RWPE1 (cell line): ENCODE results near the gene APBB2.

Experiments used
- CTCF ChIA-PET: fragments of 350-600 bp; sonication (Branson Sonifier 250); formaldehyde crosslinking; extraction: SDS; loops from one replicate; lab custom pipeline; 2021; lab: Yijun Ruan, JAX
- POLR2A ChIA-PET: fragments of 400-600 bp; formaldehyde crosslinking; extraction: SDS; loops from one replicate; lab custom pipeline; 2020; ENCODE audit warnings: antibody characterized with exemption; ENCODE audit not compliant: low non-redundant PET; lab: Yijun Ruan, JAX
- DNase-seq: peaks from one replicate; pipeline ENCODE4 v3.0.0; 2012; ENCODE audit warnings: low spot score
- H3K27ac ChIP-seq: fragments of 450-650 bp; 2 replicates; pipeline ENCODE4 v1.5.1; 2017
- TF ChIP-seq, protein P1 (sequence below): fragments of 450-650 bp; conservative IDR thresholded peaks from 2 replicates; pipeline ENCODE4 v1.5.1; 2017; ENCODE audit warnings: low read depth, mild to moderate bottlenecking

Gene APBB2

DNA sequence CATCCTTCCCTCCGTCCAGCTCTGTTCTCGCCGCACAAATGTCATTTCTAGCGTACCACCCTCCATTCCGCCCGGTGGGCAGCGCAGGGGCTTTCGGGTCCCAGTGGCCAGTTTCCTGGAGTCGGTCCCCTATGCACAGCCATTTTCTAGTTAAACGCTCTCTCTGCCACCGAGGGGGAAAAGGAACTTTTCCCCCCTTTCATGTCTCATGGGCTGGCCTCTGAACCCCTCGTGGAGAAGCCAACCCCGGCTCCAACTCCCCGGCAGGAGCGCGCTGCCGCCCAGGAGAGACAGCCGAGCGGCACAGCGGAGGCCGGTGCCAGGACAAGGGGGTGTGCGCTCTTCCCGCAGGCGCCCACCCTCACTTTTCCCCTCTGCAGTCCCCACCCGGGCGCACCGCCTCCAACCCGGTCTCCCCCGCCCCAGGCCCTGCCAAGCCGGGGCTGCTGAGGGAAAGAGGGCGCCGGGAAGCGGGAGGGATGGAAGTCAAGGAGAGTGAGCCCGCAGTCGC, 662 bp downstream of the APBB2 start:
- DNase-seq, result no peak
- ChIA-PET POLR2A (interaction anchor here (0.6 kb wide), 1 partner anchor 636 kb away, joined by 3 read pairs; no protein-coding TSS in a partner anchor), CTCF (interaction anchor here (0.6 to 2.7 kb wide), 7 partner anchors 8 to 289 kb away, joined by 3 to 14 read pairs (median 3); no protein-coding TSS in a partner anchor)
- TF ChIP-seq, protein P1, sequence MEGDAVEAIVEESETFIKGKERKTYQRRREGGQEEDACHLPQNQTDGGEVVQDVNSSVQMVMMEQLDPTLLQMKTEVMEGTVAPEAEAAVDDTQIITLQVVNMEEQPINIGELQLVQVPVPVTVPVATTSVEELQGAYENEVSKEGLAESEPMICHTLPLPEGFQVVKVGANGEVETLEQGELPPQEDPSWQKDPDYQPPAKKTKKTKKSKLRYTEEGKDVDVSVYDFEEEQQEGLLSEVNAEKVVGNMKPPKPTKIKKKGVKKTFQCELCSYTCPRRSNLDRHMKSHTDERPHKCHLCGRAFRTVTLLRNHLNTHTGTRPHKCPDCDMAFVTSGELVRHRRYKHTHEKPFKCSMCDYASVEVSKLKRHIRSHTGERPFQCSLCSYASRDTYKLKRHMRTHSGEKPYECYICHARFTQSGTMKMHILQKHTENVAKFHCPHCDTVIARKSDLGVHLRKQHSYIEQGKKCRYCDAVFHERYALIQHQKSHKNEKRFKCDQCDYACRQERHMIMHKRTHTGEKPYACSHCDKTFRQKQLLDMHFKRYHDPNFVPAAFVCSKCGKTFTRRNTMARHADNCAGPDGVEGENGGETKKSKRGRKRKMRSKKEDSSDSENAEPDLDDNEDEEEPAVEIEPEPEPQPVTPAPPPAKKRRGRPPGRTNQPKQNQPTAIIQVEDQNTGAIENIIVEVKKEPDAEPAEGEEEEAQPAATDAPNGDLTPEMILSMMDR, result no peak
- peak overlapping the region; percentile 93 for H3K27ac ChIP-seq

- ChIA-PET CTCF (interaction anchor here (0.6 to 2.7 kb wide), 15 partner anchors 17 to 1395 kb away, joined by 3 to 14 read pairs (median 4); no protein-coding TSS in a partner anchor), POLR2A (interaction anchor here (0.6 kb wide), 1 partner anchor 31 kb away, joined by 7 read pairs; no protein-coding TSS in a partner anchor)
- no peak overlapping the region for H3K27ac ChIP-seq
- DNase-seq, result peak; percentile 77
- TF ChIP-seq, protein P1, result peak; percentile 76
These were observed 1.6 kb downstream of the APBB2 start for GRCh38 chr4:41212616-41213203.

DNA sequence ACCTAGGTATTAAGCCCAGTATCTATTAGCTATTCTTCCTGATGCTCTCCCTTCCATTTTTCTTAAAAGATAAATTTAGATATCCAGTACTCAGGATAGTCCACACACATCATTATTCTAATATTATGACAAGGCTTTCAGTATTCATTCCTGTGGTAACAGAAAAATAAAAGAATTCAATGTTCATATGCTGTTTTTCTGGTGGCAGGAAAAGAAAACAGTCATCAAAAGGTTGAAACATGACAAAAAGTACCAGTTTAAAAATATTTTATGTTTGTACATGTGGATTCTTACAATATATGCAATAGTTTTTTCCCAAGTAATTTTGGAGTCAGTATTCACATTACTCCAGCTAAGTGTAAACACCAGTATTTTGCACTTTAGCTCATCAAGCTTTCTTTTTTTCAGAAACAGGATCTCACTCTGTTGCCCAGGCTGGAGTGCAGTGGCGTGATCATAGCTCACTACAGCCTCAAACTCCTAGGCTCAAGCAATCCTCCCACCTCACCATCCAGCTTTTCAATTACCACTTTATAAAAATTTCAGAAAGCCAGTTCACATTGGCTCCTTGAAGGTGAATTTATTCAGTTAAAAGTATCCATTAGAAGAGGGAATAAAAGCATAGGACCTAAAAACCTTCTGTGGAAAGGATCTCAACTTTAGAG, 2.3 kb downstream of the APBB2 start:
- no peak overlapping the region for H3K27ac ChIP-seq
- no peak for DNase-seq
- TF ChIP-seq, protein P1, result no peak
- ChIA-PET CTCF (interaction anchor here (0.6 to 1.7 kb wide), 12 partner anchors 11 to 779 kb away, joined by 3 to 7 read pairs (median 4); no protein-coding TSS in a partner anchor), POLR2A (interaction anchor here (0.5 to 0.6 kb wide), 2 partner anchors 31 to 41 kb away, joined by 4 to 7 read pairs; no protein-coding TSS in a partner anchor)

GRCh38 chr4:41209901-41210300, 4.4 kb downstream of the APBB2 start:
- TF ChIP-seq, protein P1, result no peak
- DNase-seq, result no peak
- CTCF ChIA-PET, result interaction anchor here (0.8 kb wide), 1 partner anchor 285 kb away, joined by 3 read pairs; no protein-coding TSS in a partner anchor
- POLR2A ChIA-PET, result no interaction called here
- peak overlapping the region; percentile 48; the same call in 1 of the 2 replicates for H3K27ac ChIP-seq

DNA sequence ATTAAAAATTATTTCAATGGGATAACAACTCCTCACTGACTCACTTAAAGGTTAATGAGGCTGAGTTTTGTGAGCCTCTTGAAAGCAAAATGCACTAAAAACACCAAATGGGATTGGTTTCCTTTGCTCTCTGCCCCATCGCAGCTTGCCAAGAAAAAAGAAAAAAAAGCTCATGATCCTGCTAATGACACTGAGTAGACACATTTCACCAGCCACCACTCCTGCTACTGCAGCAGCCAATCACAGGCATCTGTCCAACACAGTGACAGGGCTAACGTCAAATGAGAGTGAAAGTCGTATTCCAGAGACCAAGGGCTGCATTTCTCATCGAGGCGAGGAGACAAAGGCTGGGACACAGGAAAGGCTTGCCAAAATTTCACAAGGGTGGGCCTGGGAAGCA, 5.2 kb downstream of the APBB2 start:
- ChIA-PET CTCF (interaction anchor here (1.4 kb wide), 1 partner anchor 281 kb away, joined by 3 read pairs; no protein-coding TSS in a partner anchor), POLR2A (no interaction called here)
- TF ChIP-seq, protein P1, result no peak
- H3K27ac ChIP-seq, result peak overlapping the region; percentile 54; the same call in 1 of the 2 replicates
- DNase-seq, result no peak

DNA sequence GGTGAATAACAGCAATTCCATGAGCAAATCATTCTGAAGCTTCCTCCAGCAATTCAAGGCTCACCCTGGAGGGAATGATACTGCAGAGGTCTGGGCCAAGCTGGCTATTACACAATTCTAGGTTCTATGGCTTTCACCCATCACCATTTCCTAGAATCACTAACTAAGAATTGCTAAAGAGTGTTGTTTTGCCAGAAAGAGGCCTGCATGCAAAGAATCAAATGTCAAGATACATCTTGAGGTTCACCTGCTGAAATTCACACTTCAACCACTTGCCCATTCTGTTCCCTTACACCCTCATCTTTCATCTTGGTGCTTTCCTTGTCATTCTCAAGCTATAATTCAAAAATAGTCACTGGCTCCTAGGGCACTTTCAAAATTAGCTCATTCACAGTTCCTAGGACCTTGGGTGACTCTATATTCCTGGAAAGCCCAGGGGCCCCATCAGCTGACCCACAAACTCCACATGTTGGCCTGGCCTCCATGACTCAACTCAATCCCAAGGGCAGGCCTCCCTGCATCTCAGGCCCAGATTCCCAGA, 7.0 kb downstream of the APBB2 start:
- ChIA-PET CTCF (interaction anchor here (0.6 to 1.3 kb wide), 2 partner anchors 26 to 282 kb away, joined by 4 read pairs; no protein-coding TSS in a partner anchor), POLR2A (no interaction called here)
- no peak for DNase-seq

More for the DNA sequence above, 7.0 kb downstream of the APBB2 start:
- no peak overlapping the region for H3K27ac ChIP-seq
- TF ChIP-seq, protein P1, result no peak
